Spinal cord (tissue), 10 donors: Measurements from ENCODE around the gene KIAA1217. TPM values are rescaled to one million over a fixed set of nuclear protein-coding genes. Genes with fewer than 3 reads are reported as not detected.

Experiments
- DNase-seq, 6 donors: peaks; one replicate each; pipeline versions ENCODE4 v3.0.0 to v3.0.0-alpha.2; 2013 to 2015; ENCODE audit warnings: low spot score in 6 of 6, low read depth in 4 of 6
- H3K27ac ChIP-seq: one replicate; pipeline ENCODE4 v1.5.1; 2013; ENCODE audit warnings: low read depth, low read length, control low read depth
- H3K27me3 ChIP-seq: one replicate; pipeline ENCODE4 v1.6.1; 2013; ENCODE audit warnings: low read length; ENCODE audit not compliant: control insufficient read depth, insufficient read depth
- H3K36me3 ChIP-seq: one replicate; pipeline ENCODE4 v1.6.1; 2013; ENCODE audit warnings: low read length; ENCODE audit not compliant: control insufficient read depth, insufficient read depth
- H3K4me1 ChIP-seq: one replicate; pipeline ENCODE4 v1.6.1; 2013; ENCODE audit warnings: low read length; ENCODE audit not compliant: control insufficient read depth, insufficient read depth
- H3K4me3 ChIP-seq: one replicate; pipeline ENCODE4 v1.5.1; 2013; ENCODE audit warnings: low read depth, low read length, control low read depth
- H3K9me3 ChIP-seq: one replicate; pipeline ENCODE4 v1.6.1; 2013; ENCODE audit warnings: low read length; ENCODE audit not compliant: control insufficient read depth, insufficient read depth
- WGBS: methylation state at CpG from one replicate; pipeline ENCODE4 v1.1.5; 2013; ENCODE audit warnings: missing lambda C conversion rate; ENCODE audit not compliant: insufficient coverage; 5-methylcytosine and 5-hydroxymethylcytosine counted together
- polyA plus RNA-seq, 2 donors: library from polyadenylated mRNA; unstranded; fragments of 120-200 nt; gene quantifications; one replicate each; pipeline ENCODE4 v1.2.1, GENCODE V29; 2013; ENCODE audit not compliant: insufficient read length in 2 of 2
- total RNA-seq, 2 donors: library from RNA; depleted of rRNA in 1 of 2; stranded (reverse); fragments of 120-200 nt in 1 of 2; fragments of >200 nt in 1 of 2; gene quantifications; one replicate each; pipeline versions ENCODE4 v1.2.3 to v1.2.4, GENCODE V29; 2013 to 2014
- donor health status: healthy.

KIAA1217 gene
- total and polyA plus RNA-seq, 4 donors, result 8.7 to 26.7 (median 15.3) TPM

DNA sequence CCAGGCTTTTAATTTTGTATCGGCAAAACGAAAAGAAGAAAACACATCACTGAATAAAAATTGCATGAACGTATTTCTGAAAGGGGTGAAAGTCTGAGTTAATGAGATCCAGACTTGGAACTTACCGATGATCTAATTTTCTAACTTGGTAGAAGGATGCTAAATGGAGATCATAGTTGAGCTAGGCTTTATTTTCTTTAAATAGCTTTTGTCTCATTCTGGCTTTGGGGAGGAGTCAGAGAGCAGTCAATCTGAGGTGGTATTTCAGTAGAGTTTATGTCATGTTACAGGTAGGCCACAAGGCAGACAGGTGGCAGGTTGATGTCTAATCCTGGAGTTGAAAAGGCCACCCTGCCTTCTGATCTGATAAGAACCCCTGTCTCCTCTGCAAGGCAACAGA is 161.9 kb downstream of the KIAA1217 start:
- WGBS, result 100% methylated on average over 2 of the region's 4 CpGs
- H3K4me1 ChIP-seq, result no peaks in the 10 kb centered on the region
- H3K9me3 ChIP-seq, result no peaks in the 10 kb centered on the region
- no peak for DNase-seq
- no peak overlapping the region for H3K4me3 ChIP-seq
- H3K27ac ChIP-seq, result no peak overlapping the region
- no peaks in the 10 kb centered on the region for H3K36me3 ChIP-seq
- H3K27me3 ChIP-seq, result no peaks in the 10 kb centered on the region

DNA sequence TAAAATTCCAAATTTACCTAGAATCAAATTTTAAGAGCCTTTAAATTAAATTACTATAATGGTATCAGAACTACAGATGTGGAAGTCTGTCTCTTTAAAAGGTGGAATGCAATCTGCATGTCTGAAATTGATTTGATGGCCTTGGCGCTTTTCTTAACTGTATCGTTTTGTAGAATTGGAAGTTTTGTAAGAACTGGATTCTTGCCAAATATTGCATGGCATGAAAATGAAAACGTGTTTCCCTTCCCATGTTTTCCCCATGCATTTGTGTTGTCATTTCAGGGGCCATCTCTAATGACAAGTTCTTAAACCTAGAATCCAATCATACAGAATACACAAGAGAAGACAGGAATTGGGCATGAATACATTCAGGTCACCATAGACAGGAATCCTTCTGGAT is 162.5 kb downstream of the KIAA1217 start:
- no peak for DNase-seq
- Histone ChIP-seq H3K27me3 (no peaks in the 10 kb centered on the region), H3K36me3 (no peaks in the 10 kb centered on the region), H3K4me3 (no peak overlapping the region), H3K27ac (no peak overlapping the region), H3K9me3 (no peaks in the 10 kb centered on the region), H3K4me1 (no peaks in the 10 kb centered on the region)
- WGBS, result no CpG with 5 or more reads among the region's 3 CpGs

DNA sequence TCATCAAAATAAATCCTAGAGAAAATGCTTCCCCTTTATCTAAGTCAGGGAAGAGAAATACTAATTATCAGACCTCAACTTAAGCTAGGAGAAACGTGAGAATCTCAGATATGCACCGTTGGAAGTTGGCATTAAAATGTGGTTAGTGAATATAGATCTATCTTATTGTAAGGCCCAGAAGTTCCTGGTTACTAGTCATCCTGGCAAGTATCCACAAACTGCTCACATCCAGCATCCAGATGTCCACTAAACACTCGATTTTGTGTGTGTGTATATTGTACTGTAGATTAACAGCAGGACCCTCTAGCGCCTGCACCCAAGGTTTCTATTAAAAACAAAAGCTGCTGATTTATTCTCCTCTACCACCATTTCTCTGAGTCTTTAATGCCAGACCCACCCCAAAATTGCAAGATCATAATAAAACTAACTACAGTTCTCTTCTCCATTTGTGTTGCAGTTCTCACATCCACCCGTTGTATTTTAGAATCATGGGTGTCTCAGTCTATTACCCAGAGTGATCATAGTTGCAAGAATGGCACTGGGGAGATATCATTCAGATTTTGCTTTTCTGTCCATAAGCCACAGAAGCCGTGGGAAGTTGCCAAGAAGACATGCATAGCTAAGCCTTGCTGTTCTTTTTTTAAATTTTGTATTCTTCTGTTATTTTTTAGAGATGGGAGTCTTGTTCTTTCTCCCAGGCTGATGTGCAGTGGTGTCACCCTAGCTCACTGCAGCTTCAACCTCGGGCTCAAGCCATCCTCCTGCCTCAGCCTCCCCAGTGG is 165.4 kb downstream of the KIAA1217 start:
- Histone ChIP-seq H3K4me1 (no peaks in the 10 kb centered on the region), H3K36me3 (no peaks in the 10 kb centered on the region), H3K9me3 (no peaks in the 10 kb centered on the region), H3K27me3 (no peaks in the 10 kb centered on the region), H3K4me3 (no peak overlapping the region), H3K27ac (no peak overlapping the region)
- 80% methylated on average over 3 of the region's 7 CpGs for WGBS
- DNase-seq, result peak in 1 of 6 donors; percentile 29

DNA sequence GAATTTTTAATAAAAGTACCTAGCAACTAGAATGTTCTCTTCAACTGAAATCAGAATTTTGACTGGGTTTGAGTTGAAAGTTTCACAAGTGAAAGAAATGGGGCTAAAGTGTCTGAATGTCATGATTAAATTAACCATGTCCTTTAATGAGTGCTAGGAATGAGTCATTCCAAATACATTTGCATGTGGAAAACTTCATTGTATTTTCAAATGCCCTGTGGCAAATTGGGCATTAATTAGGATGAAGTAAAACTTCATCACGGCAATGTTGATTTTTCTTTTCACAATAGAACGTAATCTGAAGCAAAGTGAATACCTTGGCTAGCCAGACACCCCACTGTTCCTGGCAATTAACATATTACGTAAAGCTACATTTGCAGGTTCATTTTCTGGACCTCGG is 166.6 kb downstream of the KIAA1217 start:
- Histone ChIP-seq H3K36me3 (no peaks in the 10 kb centered on the region), H3K27ac (no peak overlapping the region), H3K27me3 (no peaks in the 10 kb centered on the region), H3K4me1 (no peaks in the 10 kb centered on the region), H3K4me3 (no peak overlapping the region), H3K9me3 (no peaks in the 10 kb centered on the region)
- peak in 1 of 6 donors; percentile 35 for DNase-seq
- no CpG with 5 or more reads among the region's 4 CpGs for WGBS

DNA sequence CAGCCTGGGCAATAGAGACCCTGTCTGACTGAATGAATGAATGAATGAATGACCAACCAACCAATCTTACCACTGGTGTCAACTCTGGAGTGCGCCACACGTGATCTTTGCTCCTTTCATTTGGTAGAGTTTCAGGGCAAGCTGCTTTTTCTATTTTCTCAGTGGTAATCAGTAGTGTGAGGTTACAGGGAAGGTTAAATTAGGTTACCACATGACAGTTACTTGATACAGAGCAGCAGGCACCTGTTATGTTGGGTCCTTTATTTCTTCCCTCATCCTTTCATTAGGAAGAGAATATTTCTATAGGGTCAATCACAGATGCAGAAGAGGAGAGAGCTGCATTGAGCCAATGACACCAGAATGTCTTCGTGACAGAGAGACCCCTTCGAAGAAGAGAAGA is 167.8 kb downstream of the KIAA1217 start:
- no peak for DNase-seq
- H3K4me3 ChIP-seq, result no peak overlapping the region
- no peaks in the 10 kb centered on the region for H3K36me3 ChIP-seq
- no peak overlapping the region for H3K27ac ChIP-seq
- 100% methylated on average over 2 of the region's 4 CpGs for WGBS
- no peaks in the 10 kb centered on the region for H3K9me3 ChIP-seq
- H3K27me3 ChIP-seq, result no peaks in the 10 kb centered on the region
- H3K4me1 ChIP-seq, result no peaks in the 10 kb centered on the region

DNA sequence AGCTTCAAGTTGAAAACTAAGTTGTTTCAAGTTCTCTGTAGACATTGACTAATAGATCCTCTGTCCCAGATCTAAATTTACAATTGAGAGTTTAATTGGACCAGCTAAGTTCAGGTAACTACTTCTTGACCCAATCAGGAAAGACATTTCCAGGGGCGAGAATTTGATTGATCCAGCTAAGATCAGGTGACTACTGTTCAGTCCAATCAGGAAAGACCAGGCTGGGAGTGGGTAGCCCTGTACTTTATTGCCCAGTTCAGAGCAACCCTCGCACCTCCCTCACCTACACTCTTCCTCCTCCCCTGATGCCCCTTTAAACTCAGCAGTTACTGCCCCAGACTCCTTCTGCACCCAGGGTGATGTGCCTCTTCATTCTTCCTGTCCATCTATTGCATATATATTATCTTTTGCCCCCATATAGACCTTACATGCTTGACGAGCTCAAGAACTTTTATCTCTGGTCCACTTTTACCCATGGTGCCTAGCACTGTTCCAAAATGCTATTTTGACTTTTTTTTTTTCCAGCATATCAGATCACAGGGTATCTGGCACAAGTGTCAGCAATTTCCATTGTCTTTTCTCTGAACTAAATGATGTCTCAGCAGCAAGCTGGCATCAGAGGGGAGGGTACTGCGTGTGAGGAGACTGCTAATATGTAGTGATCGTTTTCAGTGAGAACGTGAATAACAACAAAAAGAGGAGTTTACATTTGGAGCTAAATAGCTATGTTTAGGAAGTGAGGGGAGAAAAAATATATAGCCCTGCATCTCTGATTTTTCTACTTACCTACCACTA is 169.4 kb downstream of the KIAA1217 start:
- Histone ChIP-seq H3K36me3 (no peaks in the 10 kb centered on the region), H3K27ac (no peak overlapping the region), H3K9me3 (no peaks in the 10 kb centered on the region), H3K4me3 (no peak overlapping the region), H3K4me1 (peaks cover 3% of the 10 kb centered on the region), H3K27me3 (no peaks in the 10 kb centered on the region)
- peak in 2 of 6 donors; percentile 52 to 65 for DNase-seq
- 88% methylated on average over 3 of the region's 6 CpGs for WGBS

DNA sequence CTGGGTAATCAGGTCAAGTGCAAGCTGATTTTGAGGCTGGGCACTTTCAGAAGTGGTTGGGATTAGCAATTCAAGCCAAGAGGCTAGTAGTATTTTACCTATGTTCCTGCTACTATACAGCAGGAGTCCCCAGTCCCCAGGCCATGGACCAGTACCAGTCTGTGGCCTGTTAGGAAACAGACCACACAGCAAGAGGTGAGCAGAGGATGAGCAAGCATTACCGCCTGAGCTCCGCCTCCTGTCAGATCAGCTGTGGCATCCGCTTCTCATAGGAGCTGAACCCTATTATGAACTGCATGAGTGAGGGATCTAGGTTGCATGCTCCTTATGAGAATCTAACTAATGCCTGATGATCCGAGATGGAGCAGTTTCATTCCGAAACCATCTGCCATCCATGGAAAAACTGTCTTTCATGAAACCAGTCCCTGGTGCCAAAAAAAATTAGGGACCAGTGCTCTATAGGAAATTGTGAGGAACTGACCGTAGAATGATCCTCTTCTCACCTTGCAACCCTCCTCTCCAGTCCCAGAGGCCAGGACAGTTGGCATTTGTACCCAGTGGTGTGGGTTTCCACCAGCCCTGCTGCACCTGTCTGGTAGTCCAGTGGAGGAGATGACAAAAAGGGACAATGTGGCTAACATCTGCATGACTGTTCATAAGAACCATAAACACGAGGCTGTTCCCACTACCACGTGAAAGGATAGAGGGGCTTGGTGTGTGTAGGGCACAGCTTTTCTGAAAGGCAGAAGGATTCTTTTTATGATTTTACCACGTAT is 172.5 kb downstream of the KIAA1217 start:
- Histone ChIP-seq H3K4me3 (no peak overlapping the region), H3K4me1 (peaks cover 10% of the 10 kb centered on the region), H3K9me3 (no peaks in the 10 kb centered on the region), H3K36me3 (no peaks in the 10 kb centered on the region), H3K27me3 (no peaks in the 10 kb centered on the region), H3K27ac (no peak overlapping the region)
- no peak for DNase-seq
- WGBS, result 100% methylated on average over 3 of the region's 9 CpGs

DNA sequence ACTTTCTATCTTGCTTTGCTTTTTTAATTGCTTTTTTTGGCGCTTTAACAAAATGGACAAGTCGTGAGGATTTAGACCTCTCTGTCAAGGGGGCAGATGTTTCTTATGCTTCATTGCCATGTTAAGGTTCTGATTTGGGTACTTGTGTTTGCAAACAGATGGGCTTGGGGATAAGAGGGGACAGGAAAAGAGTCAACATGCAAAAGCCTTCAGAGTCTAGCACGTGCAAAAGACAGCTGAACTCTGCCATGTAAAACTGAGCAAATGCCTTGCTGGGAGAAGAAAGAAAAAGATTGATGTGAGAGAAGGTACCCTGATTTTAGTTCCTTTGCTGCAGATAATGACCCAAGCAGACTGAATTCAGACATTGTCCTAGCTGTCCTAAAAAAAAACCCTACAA is 173.1 kb downstream of the KIAA1217 start:
- Histone ChIP-seq H3K4me3 (no peak overlapping the region), H3K27ac (no peak overlapping the region), H3K36me3 (no peaks in the 10 kb centered on the region), H3K9me3 (no peaks in the 10 kb centered on the region), H3K27me3 (no peaks in the 10 kb centered on the region), H3K4me1 (peaks cover 10% of the 10 kb centered on the region)
- WGBS, result 53% methylated on average over 2 of the region's 3 CpGs
- no peak for DNase-seq

DNA sequence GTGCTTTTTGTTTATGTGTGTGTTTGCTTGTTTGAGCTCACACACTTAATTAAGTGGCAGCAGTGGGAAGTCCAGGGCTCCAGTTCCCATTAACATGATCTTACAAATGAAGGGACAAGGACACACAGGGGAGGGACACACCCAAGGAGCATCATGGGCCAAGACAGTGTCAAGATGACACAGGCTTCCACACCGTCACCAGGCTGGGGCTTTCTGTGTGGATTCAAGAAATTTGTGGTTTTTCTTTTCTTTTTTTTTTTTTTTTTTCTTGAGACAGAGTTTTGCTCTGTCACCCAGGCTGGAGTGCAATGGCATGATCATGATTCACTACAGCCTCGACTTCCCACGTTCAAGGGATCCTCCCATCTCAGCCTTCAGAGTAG is 173.6 kb downstream of the KIAA1217 start:
- WGBS, result 75% methylated on average over 2 of the region's 3 CpGs
- no peak overlapping the region for H3K27ac ChIP-seq

More for the DNA sequence above, 173.6 kb downstream of the KIAA1217 start:
- Histone ChIP-seq H3K27me3 (no peaks in the 10 kb centered on the region), H3K36me3 (no peaks in the 10 kb centered on the region), H3K4me1 (peaks cover 10% of the 10 kb centered on the region), H3K9me3 (no peaks in the 10 kb centered on the region), H3K4me3 (no peak overlapping the region)
- DNase-seq, result no peak
